Stimulated activated CD4-positive, alpha-beta T cell treated with anti-CD3 and anti-CD28 coated beads, TNF-alpha, amount 100 ng/mL, for 24 hours (primary cell): ENCODE measurements around the gene VSX2.
A peak's percentile ranks its signal among the peaks of the same experiment; 100 is the strongest.

Experiments used
- DNase-seq, 3 experiments: peaks; one replicate each; pipeline ENCODE4 v3.0.0-alpha.2; 2020; ENCODE audit warnings: low read depth in 3 of 3

Gene VSX2

DNA sequence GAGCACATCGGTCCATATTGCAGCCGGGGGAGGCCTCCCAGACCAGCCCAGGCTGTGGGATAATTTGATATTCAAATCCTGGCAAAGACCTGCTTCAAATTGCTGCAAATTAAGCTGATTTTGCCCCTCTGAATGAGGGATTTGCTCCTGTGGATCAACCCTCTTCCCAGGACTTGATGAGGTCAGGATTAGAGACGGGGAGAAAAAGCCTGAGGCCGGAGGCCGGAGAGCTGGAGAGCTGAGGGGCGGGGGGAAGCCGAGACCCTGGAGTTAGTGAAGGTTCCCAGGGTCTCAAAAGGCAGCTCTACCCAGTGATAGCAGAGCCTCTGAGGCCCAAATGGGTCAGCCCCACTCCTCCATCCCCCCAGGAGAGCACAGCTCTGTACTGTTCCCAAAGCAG, 17.5 kb upstream of the VSX2 start:
- no peak for DNase-seq

DNA sequence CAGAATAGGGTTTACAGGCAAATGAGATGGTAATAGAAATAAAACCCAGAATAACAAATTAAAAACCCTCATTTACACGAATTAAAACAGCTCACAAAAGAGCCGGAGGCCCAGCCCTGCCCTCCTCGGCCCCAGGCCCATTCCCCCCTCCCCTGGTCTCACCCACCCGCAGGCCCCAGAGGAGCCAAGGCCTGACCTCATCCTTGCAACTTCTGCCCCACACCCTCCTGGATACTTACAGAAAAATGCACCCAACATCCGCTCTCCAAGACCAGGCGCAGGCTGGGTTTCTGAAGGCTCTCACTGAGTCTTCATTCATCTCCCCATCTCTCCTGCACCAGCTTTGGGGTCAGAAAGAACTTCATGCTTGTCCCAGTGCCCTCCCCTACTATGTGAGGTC, 16.2 kb upstream of the VSX2 start:
- DNase-seq: no peak

GRCh38 chr14:74231784-74232183, 7.5 kb upstream of the VSX2 start:
- no peak for DNase-seq

GRCh38 chr14:74235017-74235416, 4.2 kb upstream of the VSX2 start:
- no peak for DNase-seq

- no peak for DNase-seq
Measured at GRCh38 chr14:74237441-74237840, 1.8 kb upstream of the VSX2 start.

DNA sequence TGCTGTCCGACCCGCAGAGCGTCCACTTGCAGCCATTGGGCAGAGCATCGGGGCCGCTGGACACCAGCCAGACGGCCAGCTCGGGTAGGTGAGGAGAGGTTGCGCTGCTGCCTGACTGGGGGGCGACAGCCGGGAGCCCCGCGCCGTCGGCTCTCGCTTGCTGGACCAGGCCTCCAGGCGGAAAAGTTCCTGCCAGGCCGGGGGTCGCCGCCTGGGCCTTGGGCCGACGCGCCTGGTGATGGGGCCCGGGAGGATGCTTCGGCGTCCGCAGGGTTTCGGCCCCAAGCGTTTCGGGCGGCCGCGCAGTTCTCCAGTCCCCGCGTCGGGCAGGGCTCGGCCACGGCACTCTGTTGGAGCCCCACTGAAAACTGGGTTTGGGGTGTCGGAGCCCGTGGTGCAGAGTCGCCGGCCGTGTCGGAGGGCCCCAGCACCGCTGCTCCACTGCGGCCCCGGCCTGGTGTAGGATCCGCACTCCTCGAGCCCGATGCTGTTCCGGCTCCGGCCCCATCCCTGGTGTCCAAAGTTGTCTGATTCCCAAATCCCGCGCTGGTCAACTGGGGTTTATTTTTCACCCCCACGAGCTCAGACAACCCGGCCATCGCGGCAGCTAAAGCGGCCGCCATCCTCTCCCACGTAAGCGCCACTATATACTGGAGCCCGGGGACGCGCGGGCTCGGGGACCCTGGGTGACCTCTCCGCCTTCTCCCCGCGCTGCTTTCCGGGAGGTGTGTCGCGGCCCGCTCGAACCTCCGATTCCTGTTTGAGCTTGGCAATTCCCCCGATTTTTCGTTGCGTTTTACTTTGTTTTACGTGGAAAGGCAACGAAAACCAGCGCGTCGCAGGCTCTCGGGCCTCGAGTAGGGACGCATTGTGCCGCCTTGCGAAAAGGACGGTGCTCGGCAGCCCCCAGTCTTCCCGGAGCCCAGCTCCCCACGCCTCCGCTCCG, 872 bp downstream of the VSX2 start:
- no peak for DNase-seq

DNA sequence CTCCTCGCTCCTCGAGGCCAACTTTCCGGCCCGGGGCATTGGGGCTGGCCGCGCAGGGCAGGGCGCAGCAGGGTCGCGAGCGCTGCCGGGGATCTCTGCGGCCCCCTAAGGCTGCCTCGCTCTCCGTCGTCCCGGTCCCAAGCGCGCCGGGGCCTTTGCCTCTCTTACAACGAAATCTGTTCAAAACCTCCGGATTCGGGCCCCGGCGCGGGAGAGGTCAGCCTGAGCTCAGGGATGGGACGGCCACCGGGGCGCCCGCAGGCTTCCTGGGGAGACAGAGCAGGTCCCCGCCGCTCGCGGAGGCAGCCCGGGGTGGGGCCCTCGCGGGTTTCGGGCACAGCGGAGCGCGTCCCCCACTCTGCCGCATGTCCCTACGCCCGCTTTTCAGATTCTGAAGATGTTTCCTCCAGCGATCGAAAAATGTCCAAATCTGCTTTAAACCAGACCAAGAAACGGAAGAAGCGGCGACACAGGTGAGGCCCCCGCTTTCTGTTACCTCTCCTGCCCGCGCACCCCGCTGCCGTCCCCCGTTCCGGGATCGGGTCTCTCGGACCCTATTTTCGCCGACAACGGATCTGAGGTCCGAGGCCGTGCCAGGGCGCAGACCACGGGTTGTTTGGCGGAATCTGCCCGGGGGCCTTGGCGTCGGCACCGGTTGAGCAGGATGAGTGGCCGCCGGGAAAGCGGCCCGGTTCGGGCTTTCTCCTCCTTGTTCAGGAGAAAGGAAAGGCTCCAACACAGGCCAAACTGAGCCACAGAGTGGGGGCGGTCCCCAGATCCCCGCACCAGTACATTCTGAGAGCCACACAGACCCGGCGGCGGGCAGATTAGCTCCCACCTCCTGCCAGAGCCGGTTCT, 1.8 kb downstream of the VSX2 start:
- DNase-seq: no peak

DNA sequence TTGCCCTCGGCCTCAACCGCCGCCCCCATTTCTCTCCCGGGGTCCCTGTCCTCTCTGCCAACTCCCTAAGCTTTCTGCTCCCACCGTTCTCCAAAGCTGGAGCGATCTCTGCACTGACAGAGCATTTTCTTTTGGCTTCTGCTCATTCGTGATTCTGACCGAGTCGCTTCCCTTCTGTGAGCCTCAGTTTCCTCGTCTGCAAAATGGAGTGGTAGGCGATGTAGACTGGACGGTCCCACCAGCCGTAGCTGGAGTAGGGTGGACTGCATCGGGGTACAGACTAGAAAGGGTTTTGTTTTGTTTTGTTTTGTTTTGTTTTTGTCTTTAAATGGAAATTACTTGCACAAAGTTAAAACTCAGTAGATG, 2.4 kb downstream of the VSX2 start:
- no peak for DNase-seq

- no peak for DNase-seq
Measured at GRCh38 chr14:74242021-74242779, 3.0 kb downstream of the VSX2 start.

DNA sequence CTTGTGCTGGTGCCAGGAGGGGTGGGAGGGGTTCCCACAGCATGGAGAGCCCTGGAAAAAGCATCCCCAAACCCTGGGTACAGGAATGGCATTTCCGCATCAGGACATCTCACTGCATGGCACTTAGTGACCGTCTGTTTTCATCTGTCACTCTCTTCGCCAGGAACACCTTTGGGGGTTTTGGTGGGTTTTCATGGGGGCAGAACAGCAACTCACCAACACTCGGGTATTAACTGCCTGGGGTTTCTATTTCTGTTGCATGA, 3.5 kb downstream of the VSX2 start:
- no peak for DNase-seq

DNA sequence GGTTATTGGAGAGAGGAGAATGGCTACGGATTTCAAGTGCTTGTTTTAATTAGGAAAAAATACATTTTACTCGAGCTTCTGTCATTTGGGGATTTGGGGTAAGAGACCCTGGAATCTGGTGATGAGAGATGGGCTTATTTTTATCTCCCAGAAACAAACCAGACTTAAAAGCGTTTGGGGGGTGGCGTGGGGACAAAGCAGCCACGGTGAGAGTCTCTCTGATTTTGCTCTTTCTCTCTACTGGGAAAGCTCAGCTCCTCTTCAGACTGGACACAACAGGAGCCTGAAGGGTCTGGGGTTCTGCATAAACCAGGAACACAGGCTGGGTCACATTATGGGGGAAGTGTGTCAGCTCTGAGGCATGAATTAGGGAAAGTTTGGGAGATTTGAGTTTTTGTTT, 3.8 kb downstream of the VSX2 start:
- DNase-seq: no peak

GRCh38 chr14:74244115-74244514, 4.9 kb downstream of the VSX2 start:
- no peak for DNase-seq

DNA sequence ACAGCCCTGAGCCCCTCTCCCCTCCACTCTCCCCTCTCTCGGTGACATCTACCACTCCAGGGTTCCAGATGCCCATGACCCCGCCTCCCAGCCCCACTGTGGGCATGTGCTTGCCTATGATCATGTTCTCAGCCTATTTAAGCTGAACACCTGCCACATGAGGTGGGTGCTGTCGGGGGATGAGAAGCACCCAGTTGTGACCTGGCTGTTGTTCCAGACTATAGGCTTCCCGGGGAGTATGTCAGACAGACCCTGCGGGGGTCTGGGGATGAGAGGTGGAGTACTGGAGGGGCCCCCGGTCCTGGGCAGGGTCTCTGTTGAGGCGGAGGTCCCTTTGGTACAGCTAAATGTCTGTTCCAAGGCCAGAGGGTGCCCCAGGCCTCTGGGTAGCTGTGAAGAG, 6.0 kb downstream of the VSX2 start:
- no peak for DNase-seq

GRCh38 chr14:74246542-74246941, 7.3 kb downstream of the VSX2 start:
- no peak for DNase-seq

DNA sequence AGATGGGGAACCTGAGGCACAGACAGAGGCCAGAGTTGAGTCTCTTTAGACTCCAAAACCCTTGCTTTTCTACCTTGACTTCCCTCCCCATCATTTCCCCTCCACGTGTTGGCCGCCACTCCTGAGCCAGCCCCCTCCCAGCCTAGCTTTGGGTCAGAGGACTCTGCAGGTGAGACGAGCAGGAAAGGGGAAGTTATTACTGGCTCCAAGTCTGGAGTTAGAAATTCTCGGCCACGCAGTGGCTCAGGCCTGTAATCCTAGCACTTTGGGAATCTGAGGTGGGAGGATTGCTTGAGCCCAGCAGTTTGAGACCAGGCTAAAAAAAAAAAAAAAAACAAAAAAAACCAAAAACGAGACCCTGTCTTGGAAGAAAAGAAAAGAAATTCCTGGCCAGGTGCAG, 8.8 kb downstream of the VSX2 start:
- no peak for DNase-seq

DNA sequence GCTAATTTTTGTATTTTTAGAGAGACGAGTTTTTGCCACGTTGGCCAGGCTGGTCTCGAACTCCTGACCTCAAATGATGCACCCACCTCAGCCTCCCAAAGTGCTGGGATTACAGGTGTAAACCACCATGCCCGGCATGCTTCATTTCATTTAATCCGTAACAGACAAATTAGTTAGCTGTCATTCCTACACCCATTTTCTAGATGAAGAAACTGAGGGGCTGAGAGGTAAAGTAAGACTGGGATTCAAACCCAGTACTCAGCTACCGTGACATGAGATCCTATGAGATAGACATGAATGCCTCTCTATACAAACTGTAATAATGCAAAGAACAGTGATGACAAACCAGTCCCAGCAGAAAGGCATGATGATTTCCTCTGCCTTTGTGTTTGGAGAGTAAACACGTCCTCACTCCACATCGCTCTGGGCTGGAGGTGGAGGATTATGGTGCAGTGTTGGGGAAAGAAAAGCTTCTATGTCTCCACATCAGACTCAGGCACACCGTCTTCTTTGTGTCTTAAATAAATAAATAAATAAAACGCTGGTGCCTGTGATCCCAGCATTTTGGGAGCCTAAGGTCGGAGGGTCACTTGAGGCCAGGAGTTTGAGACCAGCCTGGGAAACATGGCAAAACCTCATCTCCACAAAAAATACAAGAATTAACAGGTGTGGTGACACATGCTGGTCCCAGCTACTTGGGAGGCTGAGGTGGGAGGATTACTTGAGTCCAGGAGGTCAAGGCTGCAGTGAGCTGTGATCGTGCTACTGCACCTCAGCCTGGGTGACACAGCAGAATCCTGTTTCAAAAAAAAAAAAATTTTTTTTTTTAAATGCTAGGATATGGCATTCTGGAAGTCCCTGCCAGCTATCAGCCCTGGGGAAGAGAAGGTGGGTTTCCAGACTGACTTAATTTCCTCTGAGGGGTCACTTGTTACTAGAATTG, 10.5 kb downstream of the VSX2 start:
- no peak for DNase-seq

GRCh38 chr14:74255281-74255680, 16.0 kb downstream of the VSX2 start:
- DNase-seq: no peak

DNA sequence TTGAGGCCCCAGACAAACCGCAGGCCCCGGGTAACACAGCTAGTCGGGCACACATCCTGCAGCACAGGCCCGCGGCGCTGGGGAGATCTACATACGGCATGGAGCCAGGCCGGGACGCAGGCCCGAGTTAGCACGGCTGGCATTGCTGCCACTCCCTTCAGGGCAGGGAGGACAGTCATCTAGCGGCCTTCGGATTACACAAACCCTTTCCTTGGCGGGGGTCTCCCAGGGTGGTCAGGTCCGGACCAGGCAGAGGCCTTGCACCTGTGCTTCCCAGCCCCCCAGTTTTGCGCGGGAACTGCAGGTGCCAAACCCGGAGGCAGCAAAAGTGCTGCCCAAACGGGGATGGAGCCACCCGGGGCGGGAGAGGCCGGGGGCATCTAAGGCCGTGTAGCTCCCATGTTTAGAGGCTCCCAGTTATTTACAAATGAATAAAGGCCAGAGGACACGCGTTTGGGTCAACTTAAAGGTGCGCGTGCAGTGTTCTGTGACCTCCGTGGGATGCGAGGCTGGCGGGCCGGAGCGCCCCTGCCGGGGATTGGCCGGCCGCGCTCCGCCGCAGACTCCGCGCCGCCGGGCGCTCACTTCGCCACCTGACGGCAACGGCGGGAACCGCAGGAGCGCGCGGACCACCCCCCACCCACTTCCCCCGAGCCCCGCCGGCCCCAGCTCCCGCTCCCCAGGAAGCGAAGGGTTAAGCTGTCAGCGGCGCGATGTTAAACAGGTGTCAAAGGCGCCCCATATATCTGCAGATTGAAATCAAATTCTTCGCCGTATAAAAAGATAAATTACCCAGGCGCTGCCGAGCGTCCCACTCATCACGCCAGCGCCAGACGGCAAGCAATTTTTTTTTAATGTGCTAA, 18.1 kb downstream of the VSX2 start:
- DNase-seq: peak; percentile 10 to 55 (median 31)

- DNase-seq: no peak
Measured at GRCh38 chr14:74257941-74258763, 18.9 kb downstream of the VSX2 start.

DNA sequence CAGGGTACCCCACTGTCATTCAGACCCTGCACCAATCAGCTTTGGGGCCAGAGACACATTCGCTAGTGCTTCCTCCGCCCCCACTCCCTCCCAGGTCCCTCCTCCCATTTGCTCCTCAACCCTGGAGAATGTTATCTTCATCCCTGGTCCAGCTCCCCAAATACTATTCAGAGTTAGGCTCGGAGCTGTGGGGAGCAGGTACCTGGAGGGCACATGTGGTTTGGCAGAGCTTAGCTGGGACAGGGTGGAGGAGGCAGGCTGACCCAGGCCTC, 19.5 kb downstream of the VSX2 start:
- DNase-seq: no peak
